Liver (tissue), 3 donors: ENCODE data around the gene RPS6KC1.

ENCODE experiments used
- CTCF ChIP-seq: fragments of 150-350 bp; IDR thresholded peaks from 2 replicates; pipeline ENCODE4 v1.5.1; 2017; ENCODE audit warnings: improper control_type of control experiment, low read depth, low read length; ENCODE audit not compliant: missing input control
- EGR1 ChIP-seq, 2 donors: IDR thresholded peaks; 2 replicates each; pipeline ENCODE4 v1.6.1; 2016 to 2018; ENCODE audit warnings: antibody characterized with exemption in 2 of 2, low read depth in 2 of 2
- GABPA ChIP-seq, 2 donors: IDR thresholded peaks in 1 of 2; conservative IDR thresholded peaks in 1 of 2; 2 replicates each; pipeline ENCODE4 v1.6.1; 2016; ENCODE audit warnings: antibody characterized with exemption in 2 of 2, mild to moderate bottlenecking in 1 of 2, moderate library complexity in 1 of 2
- JUND ChIP-seq, 2 donors: IDR thresholded peaks; 2 replicates each; pipeline ENCODE4 v1.6.1; 2016; ENCODE audit warnings: antibody characterized with exemption in 2 of 2
- REST ChIP-seq: IDR thresholded peaks from 2 replicates; pipeline ENCODE4 v1.6.1; 2016; ENCODE audit warnings: antibody characterized with exemption, mild to moderate bottlenecking
- RXRA ChIP-seq, 2 donors: IDR thresholded peaks; 2 replicates each; pipeline ENCODE4 v1.6.1; 2017 to 2018; ENCODE audit warnings: antibody characterized with exemption in 2 of 2, mild to moderate bottlenecking in 1 of 2
- SP1 ChIP-seq: IDR thresholded peaks from 2 replicates; pipeline ENCODE4 v1.6.1; 2018; ENCODE audit warnings: antibody characterized with exemption, mild to moderate bottlenecking
- donor health status: healthy.
- donor health status: healthy.

- no peak for TF ChIP-seq REST
- no peak for TF ChIP-seq CTCF
- TF ChIP-seq GABPA (IDR thresholded peaks at IDR 0.05 in 1 of 2, conservative IDR thresholded peaks at IDR 0.05 in 1 of 2): no peak
- no peak for TF ChIP-seq EGR1 (IDR thresholded peaks at IDR 0.05; ENCODE audit: low read depth in 2 of 2)
- TF ChIP-seq JUND (IDR thresholded peaks at IDR 0.05): no peak
- TF ChIP-seq SP1: no peak
- TF ChIP-seq RXRA (IDR thresholded peaks at IDR 0.05): no peak
These were observed 120.7 kb downstream of the RPS6KC1 start for GRCh38 chr1:213171711-213172110.
